ENCODE results near the gene MS4A15. TPM values are rescaled to one million over a fixed set of nuclear protein-coding genes. Genes with fewer than 3 reads are reported as not detected.

Gene MS4A15
- total RNA-seq, 4 donors from 2014 or later = not detected

GRCh38 chr11:60771146-60771545, 14.5 kb downstream of the MS4A15 start:
- H3K36me3 ChIP-seq = no peaks in the 10 kb centered on the region
- H3K4me3 ChIP-seq = no peak overlapping the region
- TF ChIP-seq POLR2AphosphoS5 (IDR thresholded peaks at IDR 0.05) (no peak), CTCF (IDR thresholded peaks at IDR 0.05) (no peak), EP300 (IDR thresholded peaks at IDR 0.05) (no peak), POLR2A (IDR thresholded peaks at IDR 0.05) (no peak)
- H3K27ac ChIP-seq = no peak overlapping the region
- H3K9me3 ChIP-seq = no peaks in the 10 kb centered on the region
- ATAC-seq = no peak
- H3K27me3 ChIP-seq = peaks cover 23% of the 10 kb centered on the region
- peaks cover 0 to 16% (median 0%) of the 10 kb centered on the region in 3 donors for H3K4me1 ChIP-seq
- WGBS, 2 donors (ENCODE audit: low coverage in 1 of 2) = 83% methylated on average over 2 of the region's 4 CpGs; no CpG with 5 or more reads in 1 of the 2 donors

- WGBS, 2 donors (ENCODE audit: low coverage in 1 of 2) = 75 to 86% methylated on average over 4 to 15 of the region's 16 CpGs
- no peak for ATAC-seq
- Histone ChIP-seq H3K4me1 (peaks cover 0 to 16% (median 0%) of the 10 kb centered on the region in 3 donors), H3K27ac (no peak overlapping the region), H3K27me3 (peaks cover 15% of the 10 kb centered on the region), H3K36me3 (no peaks in the 10 kb centered on the region), H3K4me3 (no peak overlapping the region), H3K9me3 (no peaks in the 10 kb centered on the region)
- no peak for TF ChIP-seq POLR2AphosphoS5 (IDR thresholded peaks at IDR 0.05)
- TF ChIP-seq POLR2A (IDR thresholded peaks at IDR 0.05) = no peak
- TF ChIP-seq EP300 (IDR thresholded peaks at IDR 0.05) = no peak
- no peak for TF ChIP-seq CTCF (IDR thresholded peaks at IDR 0.05)
These were observed 15.3 kb downstream of the MS4A15 start for GRCh38 chr11:60771879-60772525.

- H3K4me3 ChIP-seq = no peak overlapping the region
- TF ChIP-seq CTCF (IDR thresholded peaks at IDR 0.05) (no peak), EP300 (IDR thresholded peaks at IDR 0.05) (no peak), POLR2AphosphoS5 (IDR thresholded peaks at IDR 0.05) (no peak), POLR2A (IDR thresholded peaks at IDR 0.05) (no peak)
- peaks cover 8% of the 10 kb centered on the region for H3K27me3 ChIP-seq
- WGBS, 2 donors (ENCODE audit: low coverage in 1 of 2) = 86% methylated on average over 7 of the region's 8 CpGs; no CpG with 5 or more reads in 1 of the 2 donors
- no peaks in the 10 kb centered on the region for H3K9me3 ChIP-seq
- no peak overlapping the region for H3K27ac ChIP-seq
- peaks cover 0 to 16% (median 0%) of the 10 kb centered on the region in 3 donors for H3K4me1 ChIP-seq
- ATAC-seq = no peak
- H3K36me3 ChIP-seq = no peaks in the 10 kb centered on the region
These were observed 16.0 kb downstream of the MS4A15 start for GRCh38 chr11:60772666-60773065.

DNA sequence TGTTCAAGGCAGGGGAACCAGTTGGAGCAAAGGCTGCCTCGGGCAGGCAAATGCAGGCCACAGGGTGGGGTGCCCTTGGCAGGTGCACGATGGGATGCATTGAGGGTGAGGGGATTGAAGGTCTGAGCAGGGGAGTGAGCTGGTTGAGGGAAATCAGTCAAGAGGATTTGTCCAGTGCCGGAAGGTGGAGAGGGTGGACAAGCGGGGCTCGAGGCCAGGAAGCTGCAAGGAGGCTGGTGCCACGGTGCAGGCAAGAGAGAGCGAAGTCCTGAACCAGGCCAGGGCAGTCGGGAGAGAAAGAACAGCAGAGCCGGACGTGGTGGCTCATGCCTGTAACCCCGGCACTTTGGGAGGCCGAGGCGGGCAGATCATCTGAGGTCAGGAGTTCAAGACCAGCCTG, 18.1 kb downstream of the MS4A15 start:
- no peaks in the 10 kb centered on the region for H3K36me3 ChIP-seq
- H3K4me1 ChIP-seq = peaks cover 0 to 16% (median 0%) of the 10 kb centered on the region in 3 donors
- no peak overlapping the region for H3K4me3 ChIP-seq
- no peaks in the 10 kb centered on the region for H3K9me3 ChIP-seq
- peaks cover 2% of the 10 kb centered on the region for H3K27me3 ChIP-seq
- no peak overlapping the region for H3K27ac ChIP-seq
- 76 to 86% methylated on average over 2 to 8 of the region's 13 CpGs for WGBS, 2 donors (ENCODE audit: low coverage in 1 of 2)
- TF ChIP-seq CTCF (IDR thresholded peaks at IDR 0.05) (no peak), EP300 (IDR thresholded peaks at IDR 0.05) (no peak), POLR2A (IDR thresholded peaks at IDR 0.05) (no peak), POLR2AphosphoS5 (IDR thresholded peaks at IDR 0.05) (no peak)
- ATAC-seq = no peak

DNA sequence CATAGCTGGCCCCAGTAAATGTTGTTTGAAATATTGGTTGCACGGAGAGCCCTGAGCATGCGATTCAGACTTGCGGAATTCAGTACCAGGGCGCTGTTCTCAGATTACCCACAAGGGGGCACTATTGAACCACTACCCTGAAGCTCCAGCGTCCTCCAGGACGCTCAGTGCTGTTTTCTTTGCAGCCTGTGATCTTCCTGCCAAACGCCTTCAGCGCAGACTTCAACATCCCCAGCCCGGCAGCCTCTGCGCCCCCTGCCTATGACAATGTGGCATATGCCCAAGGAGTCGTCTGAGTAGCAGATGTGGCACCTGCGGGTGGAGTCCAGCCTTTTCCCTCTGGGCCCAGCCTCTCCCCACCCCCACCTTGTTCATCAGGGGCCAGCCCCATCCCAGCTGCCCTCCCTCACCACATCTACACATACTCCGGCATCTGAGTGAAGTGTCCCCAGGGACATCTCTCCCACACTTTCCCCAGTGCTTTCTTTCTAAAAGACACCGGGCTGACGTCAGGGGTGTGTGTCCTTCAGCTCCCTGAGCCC, 18.8 kb downstream of the MS4A15 start:
- H3K4me1 ChIP-seq = peaks cover 0 to 16% (median 0%) of the 10 kb centered on the region in 3 donors
- H3K36me3 ChIP-seq = no peaks in the 10 kb centered on the region
- peak; percentile 9 for TF ChIP-seq POLR2AphosphoS5 (IDR thresholded peaks at IDR 0.05)
- no peak for TF ChIP-seq POLR2A (IDR thresholded peaks at IDR 0.05)
- TF ChIP-seq CTCF (IDR thresholded peaks at IDR 0.05) = peak in 3 of 4 experiments; percentile 82 to 90 (median 89)
- TF ChIP-seq EP300 (IDR thresholded peaks at IDR 0.05) = no peak
- no peak overlapping the region for H3K4me3 ChIP-seq
- 0% methylated on average over 8 to 9 of the region's 15 CpGs for WGBS, 2 donors (ENCODE audit: low coverage in 1 of 2)
- peak; percentile 85 for ATAC-seq
- no peak overlapping the region for H3K27ac ChIP-seq
- no peaks in the 10 kb centered on the region for H3K27me3 ChIP-seq
- H3K9me3 ChIP-seq = no peaks in the 10 kb centered on the region

Data from gastroesophageal sphincter (tissue), 4 donors.